Measurements from ENCODE around the gene ATPAF2.

DNA sequence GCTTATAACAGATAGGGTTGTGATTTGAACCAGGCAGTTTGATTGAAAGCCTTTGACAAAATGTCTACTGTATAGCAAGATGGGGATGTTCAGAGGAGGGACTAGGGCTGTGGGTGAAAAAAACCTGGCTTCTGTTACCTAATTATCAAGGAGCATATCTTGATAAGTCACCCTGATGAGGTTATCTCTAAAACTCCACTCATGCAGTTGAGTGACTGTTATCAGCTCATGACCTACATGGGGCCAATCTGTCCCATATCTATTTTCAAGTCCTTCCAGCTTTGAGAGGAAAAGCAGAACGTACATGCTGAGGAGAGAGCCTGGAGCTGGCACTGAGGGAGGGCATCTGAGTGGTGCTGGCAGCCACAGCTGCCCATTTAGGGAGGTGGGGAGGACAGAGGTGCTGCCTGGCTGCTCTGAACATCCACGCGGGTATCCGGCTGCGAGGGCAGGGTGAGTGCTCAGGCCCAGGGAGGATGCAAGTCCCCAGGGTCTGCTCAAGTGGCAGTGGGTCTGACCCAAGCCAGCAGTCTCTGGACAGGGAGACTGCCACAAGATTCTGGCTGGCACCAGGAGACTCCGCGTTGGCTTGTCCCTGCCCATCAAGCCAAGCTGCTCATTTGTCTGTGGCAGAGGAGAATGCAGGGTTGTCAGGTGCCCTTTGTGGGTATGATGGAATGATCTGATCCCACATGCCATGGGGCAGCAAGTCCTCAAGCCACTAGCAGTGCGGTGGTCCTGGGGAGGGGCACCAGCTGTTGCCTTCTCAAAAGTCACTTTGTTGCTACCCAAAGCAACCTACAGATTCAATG lies 29.2 kb downstream of the ATPAF2 start:
- TF ChIP-seq, protein P1, sequence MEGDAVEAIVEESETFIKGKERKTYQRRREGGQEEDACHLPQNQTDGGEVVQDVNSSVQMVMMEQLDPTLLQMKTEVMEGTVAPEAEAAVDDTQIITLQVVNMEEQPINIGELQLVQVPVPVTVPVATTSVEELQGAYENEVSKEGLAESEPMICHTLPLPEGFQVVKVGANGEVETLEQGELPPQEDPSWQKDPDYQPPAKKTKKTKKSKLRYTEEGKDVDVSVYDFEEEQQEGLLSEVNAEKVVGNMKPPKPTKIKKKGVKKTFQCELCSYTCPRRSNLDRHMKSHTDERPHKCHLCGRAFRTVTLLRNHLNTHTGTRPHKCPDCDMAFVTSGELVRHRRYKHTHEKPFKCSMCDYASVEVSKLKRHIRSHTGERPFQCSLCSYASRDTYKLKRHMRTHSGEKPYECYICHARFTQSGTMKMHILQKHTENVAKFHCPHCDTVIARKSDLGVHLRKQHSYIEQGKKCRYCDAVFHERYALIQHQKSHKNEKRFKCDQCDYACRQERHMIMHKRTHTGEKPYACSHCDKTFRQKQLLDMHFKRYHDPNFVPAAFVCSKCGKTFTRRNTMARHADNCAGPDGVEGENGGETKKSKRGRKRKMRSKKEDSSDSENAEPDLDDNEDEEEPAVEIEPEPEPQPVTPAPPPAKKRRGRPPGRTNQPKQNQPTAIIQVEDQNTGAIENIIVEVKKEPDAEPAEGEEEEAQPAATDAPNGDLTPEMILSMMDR (IDR thresholded peaks at IDR 0.05), result no peak
- TF ChIP-seq ZFX (IDR thresholded peaks at IDR 0.05; ENCODE audit: borderline replicate concordance), result no peak
